Measurements from ENCODE around the gene FNDC8. TPM values are rescaled to one million over a fixed set of nuclear protein-coding genes. Genes with fewer than 3 reads are reported as not detected.
A peak's percentile ranks its signal among the peaks of the same experiment; 100 is the strongest.
"Not testable (repeated sequence)": the region's sequence is repeated elsewhere in the genome, so short reads cannot be mapped to it uniquely, and the experiment has no call there.

The FNDC8 gene
- total RNA-seq, 1 donor from 2014 or later: not detected

- no peaks in the 10 kb centered on the region for H3K36me3 ChIP-seq (ENCODE audit: control insufficient read depth, insufficient read depth, low read length)
- TF ChIP-seq, protein P1, sequence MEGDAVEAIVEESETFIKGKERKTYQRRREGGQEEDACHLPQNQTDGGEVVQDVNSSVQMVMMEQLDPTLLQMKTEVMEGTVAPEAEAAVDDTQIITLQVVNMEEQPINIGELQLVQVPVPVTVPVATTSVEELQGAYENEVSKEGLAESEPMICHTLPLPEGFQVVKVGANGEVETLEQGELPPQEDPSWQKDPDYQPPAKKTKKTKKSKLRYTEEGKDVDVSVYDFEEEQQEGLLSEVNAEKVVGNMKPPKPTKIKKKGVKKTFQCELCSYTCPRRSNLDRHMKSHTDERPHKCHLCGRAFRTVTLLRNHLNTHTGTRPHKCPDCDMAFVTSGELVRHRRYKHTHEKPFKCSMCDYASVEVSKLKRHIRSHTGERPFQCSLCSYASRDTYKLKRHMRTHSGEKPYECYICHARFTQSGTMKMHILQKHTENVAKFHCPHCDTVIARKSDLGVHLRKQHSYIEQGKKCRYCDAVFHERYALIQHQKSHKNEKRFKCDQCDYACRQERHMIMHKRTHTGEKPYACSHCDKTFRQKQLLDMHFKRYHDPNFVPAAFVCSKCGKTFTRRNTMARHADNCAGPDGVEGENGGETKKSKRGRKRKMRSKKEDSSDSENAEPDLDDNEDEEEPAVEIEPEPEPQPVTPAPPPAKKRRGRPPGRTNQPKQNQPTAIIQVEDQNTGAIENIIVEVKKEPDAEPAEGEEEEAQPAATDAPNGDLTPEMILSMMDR (IDR thresholded peaks at IDR 0.05; ENCODE audit: insufficient read depth, low read length, severe bottlenecking): no peak
- no peak for FAIRE-seq
Measured at GRCh38 chr17:35099908-35100307, 21.5 kb upstream of the FNDC8 start.

GRCh38 chr17:35101036-35101435 is 20.4 kb upstream of the FNDC8 start:
- FAIRE-seq: no peak
- no peaks in the 10 kb centered on the region for H3K36me3 ChIP-seq (ENCODE audit: control insufficient read depth, insufficient read depth, low read length)
- H3K27me3 ChIP-seq (ENCODE audit: control insufficient read depth, insufficient read depth, low read length): no peaks in the 10 kb centered on the region
- no peak overlapping the region for H3K4me3 ChIP-seq (ENCODE audit: low read depth, low read length)
- DNase-seq (ENCODE audit: low read depth): no peak
- TF ChIP-seq, protein P1 (IDR thresholded peaks at IDR 0.05; ENCODE audit: insufficient read depth, low read length, severe bottlenecking): no peak

More at GRCh38 chr17:35099908-35100307, 21.5 kb upstream of the FNDC8 start:
- no peaks in the 10 kb centered on the region for H3K27me3 ChIP-seq (ENCODE audit: control insufficient read depth, insufficient read depth, low read length)
- no peak for DNase-seq (ENCODE audit: low read depth)
- no peak overlapping the region for H3K4me3 ChIP-seq (ENCODE audit: low read depth, low read length)

- no peak overlapping the region for H3K4me3 ChIP-seq (ENCODE audit: low read depth, low read length)
- no peaks in the 10 kb centered on the region for H3K36me3 ChIP-seq (ENCODE audit: control insufficient read depth, insufficient read depth, low read length)
- no peak for FAIRE-seq
- TF ChIP-seq, protein P1 (IDR thresholded peaks at IDR 0.05; ENCODE audit: insufficient read depth, low read length, severe bottlenecking): no peak
- H3K27me3 ChIP-seq (ENCODE audit: control insufficient read depth, insufficient read depth, low read length): no peaks in the 10 kb centered on the region
- DNase-seq (ENCODE audit: low read depth): no peak
Measured at GRCh38 chr17:35101725-35102124, 19.7 kb upstream of the FNDC8 start.

DNA sequence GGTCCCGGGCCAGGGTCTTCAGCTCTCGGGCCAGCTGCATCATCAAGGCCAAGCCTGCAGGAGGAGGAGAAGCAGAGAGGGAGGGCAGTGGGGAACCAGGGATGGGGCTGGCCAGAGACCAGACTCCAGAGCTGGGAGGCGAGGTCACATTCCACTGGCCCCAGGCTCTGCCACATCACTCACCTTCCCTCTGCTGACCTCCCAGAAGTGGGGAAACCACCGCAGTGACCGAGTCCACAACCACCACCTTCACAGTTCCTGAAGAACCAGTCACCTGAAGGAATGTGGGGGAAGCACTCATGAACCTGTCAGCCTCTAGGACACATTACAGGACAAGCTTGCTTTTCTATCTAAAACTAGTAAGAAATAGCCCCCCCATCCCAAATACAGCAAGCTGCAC is 18.1 kb upstream of the FNDC8 start:
- H3K4me3 ChIP-seq (ENCODE audit: low read depth, low read length): no peak overlapping the region
- TF ChIP-seq, protein P1 (IDR thresholded peaks at IDR 0.05; ENCODE audit: insufficient read depth, low read length, severe bottlenecking): no peak
- DNase-seq (ENCODE audit: low read depth): no peak
- no peaks in the 10 kb centered on the region for H3K27me3 ChIP-seq (ENCODE audit: control insufficient read depth, insufficient read depth, low read length)
- H3K36me3 ChIP-seq (ENCODE audit: control insufficient read depth, insufficient read depth, low read length): no peaks in the 10 kb centered on the region
- FAIRE-seq: no peak

DNA sequence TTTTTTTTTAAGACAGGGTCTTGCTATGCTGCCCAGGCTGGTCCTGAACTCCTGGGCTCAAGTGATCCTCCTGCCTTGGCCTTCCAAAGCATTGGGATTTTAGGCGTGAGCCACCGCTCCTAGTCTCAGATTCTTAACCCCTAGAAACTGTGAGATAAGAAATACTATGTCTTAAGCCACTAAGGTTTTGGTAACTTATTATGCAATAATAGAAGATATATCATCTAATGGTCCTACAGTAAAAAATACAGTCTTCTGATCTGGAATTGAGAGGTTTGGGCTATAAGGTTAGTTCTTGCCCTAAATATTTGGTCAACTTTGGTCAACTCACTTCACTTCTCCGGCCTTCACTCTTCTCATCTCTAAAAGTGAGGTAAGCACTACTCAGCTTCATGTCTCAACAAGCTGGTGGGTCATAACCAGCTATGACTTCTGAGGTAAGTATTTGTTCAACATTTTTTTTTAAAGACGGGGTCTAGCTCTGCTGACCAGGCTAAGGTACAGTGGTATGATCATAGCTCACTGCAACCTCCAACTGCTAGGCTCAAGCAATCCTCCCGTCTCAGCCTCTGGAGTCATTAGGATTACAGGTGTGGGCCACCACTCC is 16.5 kb upstream of the FNDC8 start:
- DNase-seq (ENCODE audit: low read depth): peak; percentile 67
- TF ChIP-seq, protein P1 (IDR thresholded peaks at IDR 0.05; ENCODE audit: insufficient read depth, low read length, severe bottlenecking): no peak
- no peaks in the 10 kb centered on the region for H3K27me3 ChIP-seq (ENCODE audit: control insufficient read depth, insufficient read depth, low read length)
- no peak for FAIRE-seq
- no peak overlapping the region for H3K4me3 ChIP-seq (ENCODE audit: low read depth, low read length)
- H3K36me3 ChIP-seq (ENCODE audit: control insufficient read depth, insufficient read depth, low read length): no peaks in the 10 kb centered on the region

- not testable (repeated sequence) for FAIRE-seq; H3K27me3 ChIP-seq (ENCODE audit: control insufficient read depth, insufficient read depth, low read length); DNase-seq (ENCODE audit: low read depth); H3K36me3 ChIP-seq (ENCODE audit: control insufficient read depth, insufficient read depth, low read length); H3K4me3 ChIP-seq (ENCODE audit: low read depth, low read length)
Measured at GRCh38 chr17:35110791-35111190, 10.6 kb upstream of the FNDC8 start.

Measured in bronchial epithelial cell (primary cell).